ENCODE data around the gene DENND1A.

DENND1A gene

DNA sequence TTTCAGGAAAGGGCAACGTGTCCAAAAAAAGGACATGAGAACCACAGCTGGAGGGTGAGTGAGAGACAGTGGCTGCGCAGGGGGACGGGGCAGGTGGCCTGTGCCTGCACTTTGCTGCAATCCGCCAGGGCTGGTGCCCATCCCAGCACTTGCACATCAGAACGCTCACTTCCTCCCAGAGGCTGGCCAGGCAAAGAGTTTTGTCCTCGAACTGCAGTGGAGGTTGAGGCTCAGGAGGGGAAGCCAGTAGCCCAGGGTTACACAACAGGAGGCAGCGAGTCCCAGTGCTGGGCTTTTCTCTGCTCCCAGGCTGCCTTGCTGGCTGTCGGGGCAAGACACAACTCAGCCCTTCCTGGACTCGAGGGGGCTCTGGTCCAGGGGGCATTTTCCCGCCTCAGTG is 540.9 kb downstream of the DENND1A start:
- TF ChIP-seq CTCF (IDR thresholded peaks at IDR 0.05; ENCODE audit: low read depth, low read length) = no peak

DNA sequence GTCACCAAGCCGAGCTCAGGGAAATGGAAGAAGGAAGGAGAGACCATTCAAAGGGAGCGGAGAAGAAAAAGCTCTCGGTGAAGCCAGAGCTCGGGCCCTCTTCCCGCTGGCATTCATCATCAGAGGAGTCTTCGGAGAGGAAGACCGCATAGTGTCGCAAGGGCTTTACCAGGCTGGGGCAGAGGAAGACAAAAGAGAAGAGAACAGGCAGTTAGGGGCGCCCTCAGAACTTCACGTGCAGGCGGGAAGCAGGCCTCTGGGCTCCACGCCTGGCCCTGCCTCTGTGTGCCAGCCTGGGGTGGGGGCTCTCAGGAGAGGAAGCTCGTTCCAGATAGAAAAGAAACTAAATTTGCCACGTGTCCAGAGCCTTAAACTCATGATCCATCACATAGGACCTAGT is 542.2 kb downstream of the DENND1A start:
- DNase-seq (ENCODE audit: extremely low read depth, low read depth) = no peak
- no peak for TF ChIP-seq CTCF (IDR thresholded peaks at IDR 0.05; ENCODE audit: low read depth, low read length)

More for the DNA sequence above, 540.9 kb downstream of the DENND1A start:
- no peak for DNase-seq (ENCODE audit: extremely low read depth, low read depth)

- no peak for TF ChIP-seq CTCF (IDR thresholded peaks at IDR 0.05; ENCODE audit: low read depth, low read length)
- DNase-seq (ENCODE audit: extremely low read depth, low read depth) = no peak
Measured at GRCh38 chr9:123383512-123384170, 546.3 kb downstream of the DENND1A start.

DNA sequence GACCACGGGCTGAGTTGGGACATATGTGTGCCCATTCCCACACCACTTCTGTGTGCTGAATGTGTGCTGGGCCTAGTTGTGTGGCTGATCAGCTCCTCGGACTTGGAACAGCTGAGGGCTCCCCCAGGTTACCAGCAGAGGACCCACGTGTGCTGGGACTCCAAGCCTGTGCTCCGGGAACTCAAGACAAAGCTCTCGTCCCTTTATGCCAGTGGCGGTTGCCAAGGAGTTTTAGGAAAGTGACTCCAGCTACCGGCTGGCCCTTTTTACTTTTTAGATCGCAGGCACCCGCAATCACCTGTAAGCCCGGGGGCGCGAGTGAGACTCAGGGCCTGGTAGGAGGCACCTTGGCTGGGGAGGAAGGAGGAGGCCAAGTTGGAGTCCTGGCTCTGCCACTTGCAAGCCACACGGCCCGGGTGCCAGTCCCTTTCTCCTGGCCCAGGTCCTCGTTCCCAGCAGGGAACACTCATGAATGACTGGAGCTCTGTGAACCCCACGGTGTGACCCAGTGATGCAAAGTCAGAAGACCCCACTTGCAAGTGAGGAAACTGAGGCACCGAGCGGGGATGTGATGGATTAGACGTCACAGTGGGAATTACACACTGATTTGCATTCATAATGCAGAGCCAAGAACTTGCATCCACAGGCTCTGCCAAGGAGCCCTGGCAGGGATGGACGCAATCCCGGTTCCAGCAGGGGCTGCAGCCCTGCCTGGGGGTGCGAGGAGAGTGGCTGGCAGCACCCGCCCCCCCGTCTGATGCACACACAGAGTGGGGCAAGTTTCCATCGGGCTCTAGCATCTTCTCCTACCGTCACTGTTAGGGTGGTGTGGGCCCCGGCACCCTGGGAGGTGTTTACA is 547.0 kb downstream of the DENND1A start:
- no peak for TF ChIP-seq CTCF (IDR thresholded peaks at IDR 0.05; ENCODE audit: low read depth, low read length)
- no peak for DNase-seq (ENCODE audit: extremely low read depth, low read depth)

GRCh38 chr9:123380852-123381705 is 548.8 kb downstream of the DENND1A start:
- no peak for DNase-seq (ENCODE audit: extremely low read depth, low read depth)

GRCh38 chr9:123378956-123379660 is 550.8 kb downstream of the DENND1A start:
- no peak for TF ChIP-seq CTCF (IDR thresholded peaks at IDR 0.05; ENCODE audit: low read depth, low read length)
- no peak for DNase-seq (ENCODE audit: extremely low read depth, low read depth)

More at GRCh38 chr9:123380852-123381705, 548.8 kb downstream of the DENND1A start:
- no peak for TF ChIP-seq CTCF (IDR thresholded peaks at IDR 0.05; ENCODE audit: low read depth, low read length)
